HCT116 (cell line): Measurements from ENCODE around the gene IMPDH1. TPM values are rescaled to one million over a fixed set of nuclear protein-coding genes. Genes with fewer than 3 reads are reported as not detected.

Experiments
- ATAC-seq: fragments of 200-7000 bp; cut with Tn5 transposase; 2 replicates; pipeline ENCODE4 v1.9.1; 2020; ENCODE audit warnings: mild to moderate bottlenecking, moderate library complexity
- BruUV-seq: library from RNA; stranded (reverse); fragments of 400-500 nt; replicated peaks from 2 replicates; lab custom pipeline; 2021; lab: Mats Ljungman, UMichigan
- CTCF ChIA-PET: fragments of 300-600 bp; sonication (Branson Sonifier 250); formaldehyde crosslinking; loops from one replicate; lab custom pipeline; 2021; ENCODE audit warnings: antibody characterized with exemption; lab: Charles Lee
- POLR2A ChIA-PET: fragments of 300-600, 350-600 bp; sonication (Branson Sonifier 250); formaldehyde crosslinking; loops from one replicate; lab custom pipeline; 2021; ENCODE audit warnings: antibody characterized with exemption; lab: Charles Lee
- RAD21 ChIA-PET, 2 experiments: fragments of 300-600 bp; sonication (Branson Sonifier 250); formaldehyde crosslinking; loops; one replicate each; lab custom pipeline; 2023; ENCODE audit warnings: low total read pairs in 2 of 2; ENCODE audit not compliant: uncharacterized antibody in 2 of 2, unreplicated experiment in 2 of 2, low non-redundant PET in 1 of 2; lab: Charles Lee
- DNase-seq: peaks from one replicate; pipeline ENCODE4 v3.0.0-alpha.2; 2010; ENCODE audit warnings: low read depth, low spot score
- H2AFZ ChIP-seq: fragments of 200-600 bp; shearing (Covaris generic), sonication (generic); 2 replicates; pipeline ENCODE4 v1.6.1; 2017; ENCODE audit warnings: low read depth, mixed run types, mixed read lengths, antibody characterized with exemption, low read length; ENCODE audit not compliant: poor library complexity, severe bottlenecking
- H3K27ac ChIP-seq: 2 replicates; pipeline ENCODE4 v1.5.1; 2012; ENCODE audit warnings: low read depth, low read length
- H3K27me3 ChIP-seq: fragments of 200-600 bp; sonication (generic); 2 replicates; pipeline ENCODE4 v1.6.1; 2016; ENCODE audit warnings: mixed run types, low read length, mixed read lengths; ENCODE audit not compliant: insufficient read depth
- H3K36me3 ChIP-seq, 2 experiments: fragments of 200-500 bp in 1 of 2; fragments of 200-600 bp in 1 of 2; sonication (Bioruptor generic) in 1 of 2; sonication (generic) in 1 of 2; 2 replicates each; pipeline versions ENCODE4 v1.5.1 to v1.6.1; 2014 to 2016; ENCODE audit warnings: low read length in 2 of 2, inconsistent platforms in 1 of 2, mixed read lengths in 1 of 2, mixed run types in 1 of 2; ENCODE audit not compliant: insufficient read depth in 2 of 2, control insufficient read depth in 1 of 2
- H3K4me1 ChIP-seq, 2 experiments: fragments of 200-600 bp in 1 of 2; sonication (generic) in 1 of 2; 2 replicates each; pipeline versions ENCODE4 v1.5.1 to v1.6.1; 2012 to 2017; ENCODE audit warnings: low read length in 2 of 2, inconsistent platforms in 1 of 2, mild to moderate bottlenecking in 1 of 2, mixed read lengths in 1 of 2, mixed run types in 1 of 2, moderate library complexity in 1 of 2; ENCODE audit not compliant: insufficient read depth in 2 of 2, control insufficient read depth in 1 of 2
- H3K4me2 ChIP-seq: fragments of 200-600 bp; sonication (generic); 2 replicates; pipeline ENCODE4 v1.6.1; 2017; ENCODE audit warnings: mixed run types, low read length, mixed read lengths
- H3K4me3 ChIP-seq, 2 experiments: fragments of 200-600 bp in 1 of 2; sonication (generic) in 1 of 2; replicated peaks in 1 of 2; 2 replicates each; pipeline ENCODE4 v1.5.1; 2011 to 2016; ENCODE audit warnings: low read length in 2 of 2, control low read depth in 1 of 2, low read depth in 1 of 2, mild to moderate bottlenecking in 1 of 2, mixed read lengths in 1 of 2, mixed run types in 1 of 2
- H3K79me2 ChIP-seq: fragments of 200-600 bp; sonication (generic); 2 replicates; pipeline ENCODE4 v1.6.1; 2017; ENCODE audit warnings: mild to moderate bottlenecking, mixed run types, low read length, moderate library complexity, mixed read lengths; ENCODE audit not compliant: insufficient read depth
- H3K9ac ChIP-seq: fragments of 200-600 bp; sonication (generic); 2 replicates; pipeline ENCODE4 v1.6.1; 2016; ENCODE audit warnings: low read length, mixed read lengths
- H3K9me2 ChIP-seq: fragments of 200-600 bp; sonication (generic), shearing (Covaris generic); 2 replicates; pipeline ENCODE4 v1.6.1; 2017; ENCODE audit warnings: mixed run types, mild to moderate bottlenecking, moderate library complexity; ENCODE audit not compliant: insufficient read depth
- H3K9me3 ChIP-seq, 2 experiments: fragments of 200-500 bp in 1 of 2; fragments of 200-600 bp in 1 of 2; sonication (Bioruptor generic) in 1 of 2; sonication (generic) in 1 of 2; 2 replicates each; pipeline ENCODE4 v1.6.1; 2014 to 2017; ENCODE audit warnings: low read length in 2 of 2, mixed read lengths in 2 of 2, inconsistent platforms in 1 of 2, low read depth in 1 of 2, mild to moderate bottlenecking in 1 of 2, mixed run types in 1 of 2, moderate library complexity in 1 of 2; ENCODE audit not compliant: control insufficient read depth in 1 of 2, insufficient read depth in 1 of 2
- H4K20me1 ChIP-seq: fragments of 200-600 bp; sonication (generic), shearing (Covaris generic); 2 replicates; pipeline ENCODE4 v1.6.1; 2017; ENCODE audit warnings: mixed run types, mild to moderate bottlenecking, moderate library complexity; ENCODE audit not compliant: insufficient read depth
- CBX3 ChIP-seq: IDR thresholded peaks from 2 replicates; pipeline ENCODE4 v1.6.1; 2012; ENCODE audit warnings: low read depth
- ELF1 ChIP-seq: IDR thresholded peaks from 2 replicates; pipeline ENCODE4 v1.6.1; 2012; ENCODE audit warnings: low read depth, borderline replicate concordance
- EZH2 ChIP-seq: fragments of 200-600 bp; sonication (generic); IDR thresholded peaks from 2 replicates; pipeline ENCODE4 v1.6.1; 2017; ENCODE audit warnings: antibody characterized with exemption, mixed run types
- EZH2phosphoT487 ChIP-seq: fragments of 200-600 bp; IDR thresholded peaks from 2 replicates; pipeline ENCODE4 v1.6.1; 2018; ENCODE audit warnings: antibody characterized with exemption, borderline replicate concordance
- FOSL1 ChIP-seq: IDR thresholded peaks from 2 replicates; pipeline ENCODE4 v1.6.1; 2012; ENCODE audit warnings: low read depth
- POLR2AphosphoS5 ChIP-seq: IDR thresholded peaks from 2 replicates; pipeline ENCODE4 v1.6.1; 2011; ENCODE audit warnings: mild to moderate bottlenecking, low read depth, low read length, moderate library complexity
- RAD21 ChIP-seq: IDR thresholded peaks from 2 replicates; pipeline ENCODE4 v1.6.1; 2012; ENCODE audit warnings: low read depth, mild to moderate bottlenecking
- SIN3A ChIP-seq: IDR thresholded peaks from 2 replicates; pipeline ENCODE4 v1.6.1; 2012; ENCODE audit warnings: low read depth
- SP1 ChIP-seq: IDR thresholded peaks from 2 replicates; pipeline ENCODE4 v1.6.1; 2012; ENCODE audit warnings: low read depth
- SRF ChIP-seq: IDR thresholded peaks from 2 replicates; pipeline ENCODE4 v1.6.1; 2012; ENCODE audit warnings: low read depth
- TCF7L2 ChIP-seq: IDR thresholded peaks from 2 replicates; pipeline ENCODE4 v1.7.0; 2011; ENCODE audit warnings: borderline replicate concordance, inconsistent platforms; ENCODE audit not compliant: insufficient read depth, insufficient read length; ENCODE audit errors: extremely low read depth
- YY1 ChIP-seq: IDR thresholded peaks from 2 replicates; pipeline ENCODE4 v1.6.1; 2011; ENCODE audit warnings: low read length, low read depth, moderate library complexity, mild to moderate bottlenecking; ENCODE audit not compliant: insufficient replicate concordance; ENCODE audit errors: extremely low read depth
- ZFX ChIP-seq: fragments of 450-650 bp; IDR thresholded peaks from 2 replicates; pipeline ENCODE4 v1.6.1; 2017
- ZNF274 ChIP-seq: fragments of 200-500 bp; sonication (Bioruptor generic); IDR thresholded peaks from 2 replicates; pipeline ENCODE4 v1.6.1; 2014; ENCODE audit warnings: mild to moderate bottlenecking, low read depth, low read length, inconsistent platforms
- intact Hi-C: fragments of 100-400 bp; cut with micrococcal nuclease; formaldehyde crosslinking; loops from 2 replicates; pipeline ENCODE4 v1.10.0; 2022
- total RNA-seq: library from RNA; stranded (reverse); gene quantifications from one replicate; pipeline ENCODE4 v1.2.1, GENCODE V29; 2021; ENCODE audit not compliant: unreplicated experiment
- TF ChIP-seq, protein P1 (sequence below): IDR thresholded peaks from 2 replicates; pipeline ENCODE4 v1.6.1; 2012
- TF ChIP-seq, protein P2 (sequence below): IDR thresholded peaks from 2 replicates; pipeline ENCODE4 v1.6.1; 2012

IMPDH1 gene
- total RNA-seq, 1 experiment from 2014 or later: 98.2 TPM

DNA sequence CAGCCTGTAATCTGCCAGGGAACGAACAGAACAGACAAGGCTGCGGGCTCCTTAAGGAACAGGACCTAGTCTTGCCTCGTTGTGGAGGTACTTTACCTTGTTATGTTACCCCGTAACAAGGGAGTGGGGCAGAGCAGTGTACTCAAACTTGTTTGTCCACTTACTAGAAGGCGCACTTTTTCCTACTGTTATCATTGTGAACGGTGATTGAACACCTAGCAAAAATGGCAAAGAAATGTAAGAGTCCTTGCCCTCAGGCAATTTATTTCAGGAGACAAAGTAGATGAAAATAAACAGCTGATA lies 620 bp upstream of the IMPDH1 start:
- Histone ChIP-seq H2AFZ (peak overlapping the region; percentile 98), H3K9me2 (no peaks in the 10 kb centered on the region), H4K20me1 (no peaks in the 10 kb centered on the region), H3K36me3 (no peaks in the 10 kb centered on the region), H3K27me3 (no peaks in the 10 kb centered on the region), H3K4me1 (peaks cover 24 to 44% of the 10 kb centered on the region in 2 experiments), H3K79me2 (no peaks in the 10 kb centered on the region), H3K4me2 (peak overlapping the region; percentile 100), H3K4me3 (peak overlapping the region; percentile 65 to 70)
- ATAC-seq: no peak
- CTCF ChIA-PET: interaction anchor here (1.0 to 5.6 kb wide), 5 partner anchors 11 to 63 kb away, joined by 3 to 37 read pairs (median 6); no protein-coding TSS in a partner anchor
- POLR2A ChIA-PET: interaction anchor here (1.0 kb wide), 1 partner anchor 8 kb away, joined by 4 read pairs; no protein-coding TSS in a partner anchor
- RAD21 ChIA-PET: no interaction called here
- DNase-seq: no peak
- TF ChIP-seq ZFX (no peak), RAD21 (no peak), ZNF274 (no peak), SRF (no peak), EZH2 (no peak)
- TF ChIP-seq, protein P1, sequence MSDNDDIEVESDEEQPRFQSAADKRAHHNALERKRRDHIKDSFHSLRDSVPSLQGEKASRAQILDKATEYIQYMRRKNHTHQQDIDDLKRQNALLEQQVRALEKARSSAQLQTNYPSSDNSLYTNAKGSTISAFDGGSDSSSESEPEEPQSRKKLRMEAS: no peak
- TF ChIP-seq, all 23 proteins: peak for 0
- BruUV-seq: no TSS peak
- H3K27ac ChIP-seq: peak overlapping the region; percentile 75
- intact Hi-C loops: no loop called here
- peak overlapping the region; percentile 70 for H3K9ac ChIP-seq
- no peaks in the 10 kb centered on the region for H3K9me3 ChIP-seq

DNA sequence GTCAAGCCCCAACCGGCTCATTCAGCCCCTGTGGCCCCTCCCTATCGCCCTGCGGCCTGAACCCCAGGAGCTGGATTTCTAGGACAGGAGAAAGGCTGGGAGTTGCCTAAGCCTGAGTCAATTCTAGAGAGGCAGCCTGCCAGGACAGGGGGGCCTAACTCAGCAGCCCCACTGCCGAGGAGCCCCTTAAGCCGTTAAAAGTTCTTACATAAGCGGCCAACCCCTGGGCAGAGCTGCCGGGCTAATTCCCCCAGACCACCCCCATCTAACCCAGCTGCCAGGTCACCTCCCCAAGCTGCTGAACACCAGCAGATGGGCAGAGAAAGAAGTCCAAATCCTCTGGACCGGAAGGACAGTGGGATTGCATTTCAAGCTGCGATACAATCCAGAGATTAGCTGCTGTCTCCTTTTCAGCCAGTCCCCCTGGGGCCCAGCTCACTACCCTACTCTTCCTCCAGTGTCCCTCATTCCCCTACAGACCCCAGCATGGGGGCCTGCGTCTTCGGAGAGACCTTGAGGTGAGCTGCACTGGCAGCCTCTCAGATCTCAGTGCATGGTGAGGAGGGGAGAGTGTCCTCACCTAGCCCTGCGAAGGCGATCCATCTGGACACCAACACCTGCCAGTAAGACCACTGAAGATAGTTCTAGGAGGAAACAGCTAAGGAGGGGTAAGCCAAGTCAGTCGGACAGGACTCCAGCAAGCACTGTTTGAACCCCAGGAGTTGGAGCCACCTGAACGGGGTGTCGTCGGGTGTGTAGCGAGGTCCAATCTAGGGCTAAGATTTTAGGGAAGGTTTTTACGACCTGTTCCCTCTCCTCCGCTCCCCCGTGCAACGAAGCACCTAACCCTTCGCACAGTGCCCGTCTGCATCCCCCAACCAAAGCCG lies 830 bp downstream of the IMPDH1 start:
- Histone ChIP-seq H3K4me2 (peak overlapping the region; percentile 100), H3K4me1 (peaks cover 32 to 56% of the 10 kb centered on the region in 2 experiments)
- no peak for ATAC-seq

More for the DNA sequence above, 830 bp downstream of the IMPDH1 start:
- peak overlapping the region; percentile 70 for H3K9ac ChIP-seq
- no peak for DNase-seq
- no peak for TF ChIP-seq EZH2phosphoT487
- no peak for TF ChIP-seq FOSL1
- TF ChIP-seq, protein P1: no peak
- no peak for TF ChIP-seq ELF1
- TF ChIP-seq CBX3: no peak
- TF ChIP-seq SIN3A: no peak
- TF ChIP-seq YY1: no peak
- no peak for TF ChIP-seq SP1
- TF ChIP-seq POLR2AphosphoS5: no peak
- TF ChIP-seq RAD21: no peak
- TF ChIP-seq TCF7L2: no peak
- TF ChIP-seq, protein P2, sequence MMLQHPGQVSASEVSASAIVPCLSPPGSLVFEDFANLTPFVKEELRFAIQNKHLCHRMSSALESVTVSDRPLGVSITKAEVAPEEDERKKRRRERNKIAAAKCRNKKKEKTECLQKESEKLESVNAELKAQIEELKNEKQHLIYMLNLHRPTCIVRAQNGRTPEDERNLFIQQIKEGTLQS: no peak
- TF ChIP-seq ZFX: no peak
- CTCF ChIA-PET: interaction anchor here (1.1 to 5.6 kb wide), 6 partner anchors 9 to 51 kb away, joined by 4 to 37 read pairs (median 8); no protein-coding TSS in a partner anchor
- BruUV-seq: TSS peak; percentile 41
- no peaks in the 10 kb centered on the region for H3K9me2 ChIP-seq
- H2AFZ ChIP-seq: no peak overlapping the region
- H3K79me2 ChIP-seq: peaks cover 14% of the 10 kb centered on the region
- H3K27ac ChIP-seq: peak overlapping the region; percentile 75
- H3K27me3 ChIP-seq: no peaks in the 10 kb centered on the region
- no peaks in the 10 kb centered on the region for H4K20me1 ChIP-seq
- RAD21 ChIA-PET: no interaction called here
- H3K9me3 ChIP-seq: no peaks in the 10 kb centered on the region
- POLR2A ChIA-PET: interaction anchor here (1.2 kb wide), 1 partner anchor 65 kb away, joined by 3 read pairs; the partner anchor contains the start of gene RBM28
- no peaks in the 10 kb centered on the region for H3K36me3 ChIP-seq
- H3K4me3 ChIP-seq: peak overlapping the region; percentile 65 to 70
- intact Hi-C loops: no loop called here
